Astrocyte of the spinal cord (primary cell): ENCODE results near the gene PPP1R14C.

Experiments used
- DNase-seq: peaks from one replicate; pipeline ENCODE4 v3.0.0; 2011; ENCODE audit warnings: low read depth, low spot score
- H3K4me3 ChIP-seq: 2 replicates; pipeline ENCODE4 v1.5.1; 2011; ENCODE audit warnings: low read depth, mild to moderate bottlenecking, low read length, moderate library complexity
- CTCF ChIP-seq: IDR thresholded peaks from 2 replicates; pipeline ENCODE4 v1.5.1; 2012; ENCODE audit warnings: low read depth, mild to moderate bottlenecking, low read length, inconsistent platforms
- in situ Hi-C: cut with HindIII; loops from 2 replicates; pipeline ENCODE4 v1.10.0; 2017; ENCODE audit warnings: low sequenced_read_pairs

PPP1R14C gene

GRCh38 chr6:150230832-150231524 lies 88.1 kb downstream of the PPP1R14C start:
- DNase-seq: no peak
- in situ Hi-C loops: no loop called here
- no peak overlapping the region for H3K4me3 ChIP-seq
- no peak for TF ChIP-seq CTCF

DNA sequence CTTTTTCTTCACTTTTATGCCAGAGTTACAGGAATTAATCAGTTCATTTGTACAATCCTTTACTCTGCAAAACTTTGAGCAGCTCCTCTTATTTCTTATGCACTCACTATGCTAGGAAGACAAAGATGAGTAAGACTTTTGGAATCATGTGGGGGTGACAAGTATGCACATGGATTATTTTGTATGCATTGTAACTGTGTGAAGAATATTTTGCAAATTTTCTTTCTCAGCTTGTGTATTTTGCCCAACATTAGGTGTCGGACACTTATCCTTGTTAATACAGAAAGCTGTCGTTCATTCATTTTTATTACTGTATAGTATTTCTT lies 88.6 kb downstream of the PPP1R14C start:
- in situ Hi-C loops: no loop called here
- TF ChIP-seq CTCF: no peak
- no peak overlapping the region for H3K4me3 ChIP-seq
- no peak for DNase-seq

- no peak for DNase-seq
- no peak for TF ChIP-seq CTCF
- in situ Hi-C loops: no loop called here
- no peak overlapping the region for H3K4me3 ChIP-seq
Observed at GRCh38 chr6:150233843-150234269, 91.0 kb downstream of the PPP1R14C start.

DNA sequence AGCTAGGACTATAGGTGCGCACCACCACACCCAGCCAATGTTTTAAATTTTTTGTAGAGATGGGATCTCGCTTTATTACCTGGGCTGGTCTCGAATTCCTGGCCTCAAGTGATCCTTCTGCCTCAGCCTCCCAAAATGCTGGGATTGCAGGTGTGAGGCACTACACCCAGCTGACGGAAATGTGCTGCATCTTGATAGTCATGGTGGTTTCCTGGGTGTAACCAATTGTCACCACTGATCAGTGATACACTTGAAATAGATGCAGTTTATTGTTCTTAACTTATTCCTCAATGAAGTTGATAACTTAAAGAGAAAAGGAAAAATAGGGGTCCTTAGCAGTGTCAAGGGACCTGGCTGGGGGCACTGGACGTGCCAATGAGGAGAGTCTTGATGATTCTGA lies 92.4 kb downstream of the PPP1R14C start:
- no peak overlapping the region for H3K4me3 ChIP-seq
- TF ChIP-seq CTCF: no peak
- in situ Hi-C loops: no loop called here
- no peak for DNase-seq

DNA sequence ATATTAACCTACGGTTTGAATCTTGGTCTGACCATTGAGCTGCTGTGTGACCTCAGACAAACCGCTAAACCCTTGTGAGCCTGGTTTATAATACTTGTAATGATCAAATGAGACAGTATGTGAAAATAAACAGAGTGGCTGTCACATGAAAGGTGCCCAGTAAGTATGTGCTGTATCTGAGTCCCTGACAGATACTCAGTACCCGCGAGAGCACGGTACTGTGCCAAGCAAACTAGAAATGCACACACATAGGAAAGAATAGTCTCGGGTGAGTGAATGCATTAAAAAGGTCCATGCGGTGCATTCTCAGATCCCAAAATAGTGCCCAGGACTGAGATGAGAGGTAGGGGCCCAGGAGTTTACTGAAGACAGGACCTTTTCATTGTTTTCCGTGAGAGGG lies 93.3 kb downstream of the PPP1R14C start:
- in situ Hi-C loops: no loop called here
- H3K4me3 ChIP-seq: no peak overlapping the region
- DNase-seq: no peak
- TF ChIP-seq CTCF: no peak

DNA sequence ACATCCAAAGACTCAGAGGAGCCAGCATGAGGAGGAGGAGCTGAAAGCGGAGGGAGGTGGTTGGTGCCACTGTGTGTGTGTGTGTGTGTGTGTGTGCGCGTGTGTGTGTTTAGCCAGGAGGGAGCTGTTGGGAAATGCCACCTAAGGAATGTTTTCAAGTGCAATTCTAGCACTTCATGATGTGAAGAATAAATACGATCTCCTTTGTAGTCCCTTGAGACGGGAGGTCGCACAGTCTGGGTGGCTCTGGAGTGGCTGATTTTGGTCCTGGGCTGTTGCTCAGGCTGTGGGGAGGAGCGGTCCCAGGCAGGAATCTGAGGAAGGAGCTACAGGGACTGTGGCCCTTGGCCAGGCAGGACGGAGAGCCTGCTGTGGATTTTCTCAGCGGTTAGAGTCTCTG lies 93.7 kb downstream of the PPP1R14C start:
- in situ Hi-C loops: no loop called here
- no peak overlapping the region for H3K4me3 ChIP-seq
- no peak for DNase-seq
- TF ChIP-seq CTCF: no peak

DNA sequence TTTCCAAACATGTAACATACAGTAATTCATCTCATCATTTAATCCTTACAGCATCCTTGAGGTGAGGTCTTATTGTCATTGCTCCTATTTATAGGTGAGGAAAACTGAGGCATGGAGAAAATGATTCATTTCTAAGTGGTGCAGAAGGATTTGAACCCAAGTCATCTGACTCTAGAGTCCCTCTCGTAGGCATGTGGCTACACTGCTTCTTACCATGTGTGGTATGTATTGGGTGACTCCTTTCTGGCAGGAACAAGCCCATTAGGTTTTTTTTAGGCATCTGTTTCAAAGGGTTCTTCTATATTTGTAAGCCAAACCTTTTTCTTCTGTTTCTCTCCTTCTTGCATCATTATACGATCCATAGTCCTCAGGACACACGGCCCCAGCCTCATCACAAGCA lies 94.8 kb downstream of the PPP1R14C start:
- in situ Hi-C loops: no loop called here
- DNase-seq: no peak
- H3K4me3 ChIP-seq: no peak overlapping the region
- TF ChIP-seq CTCF: no peak
